A673 (cell line): ENCODE data around the gene TSPAN7.

ENCODE experiments used
- EZH2 ChIP-seq: fragments of 200-600 bp; sonication (generic); IDR thresholded peaks from 2 replicates; pipeline ENCODE4 v1.6.1; 2017; ENCODE audit warnings: borderline replicate concordance, low read depth, mild to moderate bottlenecking, mixed read lengths, antibody characterized with exemption, low read length; ENCODE audit not compliant: poor library complexity, severe bottlenecking
- TF ChIP-seq, protein P1 (sequence below): fragments of 300-800, 200-600 bp; sonication (generic); conservative IDR thresholded peaks from 2 replicates; pipeline ENCODE4 v1.5.1; 2017; ENCODE audit warnings: low read depth, mild to moderate bottlenecking, antibody characterized with exemption, low read length, moderate library complexity, mixed read lengths

DNA sequence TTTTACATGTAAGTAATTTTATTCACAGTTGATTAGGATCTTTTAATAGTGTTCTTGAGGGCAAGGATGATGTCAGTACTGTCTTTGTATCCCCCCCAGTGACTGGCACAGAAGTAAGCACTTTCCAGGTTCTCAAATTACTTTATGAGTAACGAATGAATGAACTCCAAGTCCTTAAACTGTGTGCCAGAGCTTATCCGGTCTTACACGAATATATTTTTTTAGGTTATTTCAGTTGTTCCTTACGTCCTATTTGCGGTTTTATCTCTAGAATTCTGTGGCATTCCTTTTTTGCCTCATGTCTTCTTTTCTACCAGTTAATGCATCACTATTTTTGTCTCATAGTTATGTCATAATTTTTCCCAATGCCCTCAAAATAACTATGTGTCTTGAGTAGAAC, 133.1 kb downstream of the TSPAN7 start:
- TF ChIP-seq EZH2 = no peak
- TF ChIP-seq, protein P1, sequence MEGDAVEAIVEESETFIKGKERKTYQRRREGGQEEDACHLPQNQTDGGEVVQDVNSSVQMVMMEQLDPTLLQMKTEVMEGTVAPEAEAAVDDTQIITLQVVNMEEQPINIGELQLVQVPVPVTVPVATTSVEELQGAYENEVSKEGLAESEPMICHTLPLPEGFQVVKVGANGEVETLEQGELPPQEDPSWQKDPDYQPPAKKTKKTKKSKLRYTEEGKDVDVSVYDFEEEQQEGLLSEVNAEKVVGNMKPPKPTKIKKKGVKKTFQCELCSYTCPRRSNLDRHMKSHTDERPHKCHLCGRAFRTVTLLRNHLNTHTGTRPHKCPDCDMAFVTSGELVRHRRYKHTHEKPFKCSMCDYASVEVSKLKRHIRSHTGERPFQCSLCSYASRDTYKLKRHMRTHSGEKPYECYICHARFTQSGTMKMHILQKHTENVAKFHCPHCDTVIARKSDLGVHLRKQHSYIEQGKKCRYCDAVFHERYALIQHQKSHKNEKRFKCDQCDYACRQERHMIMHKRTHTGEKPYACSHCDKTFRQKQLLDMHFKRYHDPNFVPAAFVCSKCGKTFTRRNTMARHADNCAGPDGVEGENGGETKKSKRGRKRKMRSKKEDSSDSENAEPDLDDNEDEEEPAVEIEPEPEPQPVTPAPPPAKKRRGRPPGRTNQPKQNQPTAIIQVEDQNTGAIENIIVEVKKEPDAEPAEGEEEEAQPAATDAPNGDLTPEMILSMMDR = no peak
